Measurements from ENCODE around the gene EIF2AK3.

EIF2AK3 gene

DNA sequence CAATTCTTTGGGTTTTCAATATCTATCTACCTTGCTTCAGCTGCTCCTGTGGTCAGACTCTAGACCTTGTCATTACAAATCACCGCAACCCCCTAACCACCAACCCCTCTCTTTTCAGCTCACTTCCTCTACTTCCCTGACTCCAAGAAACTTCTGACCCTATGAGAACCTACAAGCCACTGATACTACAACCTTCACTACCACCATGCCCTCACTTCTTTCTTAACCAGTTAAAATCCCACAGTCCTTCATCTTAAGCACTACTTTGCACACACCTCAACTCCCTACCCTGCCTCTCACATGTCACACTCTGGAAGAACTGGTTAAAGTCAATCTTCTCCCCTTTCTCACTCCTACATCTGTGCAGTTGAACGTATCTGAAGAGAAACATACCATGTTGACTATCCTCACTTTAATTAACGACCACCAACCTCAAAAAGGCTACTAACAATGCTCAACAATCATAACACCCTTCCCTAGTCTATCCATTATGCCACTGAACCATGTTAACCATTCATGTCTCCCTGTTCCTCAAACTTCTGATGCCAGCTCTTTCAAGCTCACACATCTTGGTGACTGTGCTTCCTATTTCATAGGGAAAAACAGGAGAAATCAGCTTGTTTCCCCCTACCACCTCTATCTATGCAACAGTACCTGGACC is 12.6 kb downstream of the EIF2AK3 start:
- Histone ChIP-seq H3K27ac (no peak overlapping the region), H3K9me3 (no peaks in the 10 kb centered on the region), H3K4me3 (ENCODE audit: low read depth in 1 of 2, low read length in 1 of 2) (no peak overlapping the region), H3K4me1 (ENCODE audit: control insufficient read depth in 1 of 2, insufficient read depth in 1 of 2, low read depth in 1 of 2, low read length in 1 of 2) (no peaks in the 10 kb centered on the region), H3K27me3 (no peaks in the 10 kb centered on the region), H3K36me3 (peaks cover 8% of the 10 kb centered on the region)
- TF ChIP-seq, protein P1, sequence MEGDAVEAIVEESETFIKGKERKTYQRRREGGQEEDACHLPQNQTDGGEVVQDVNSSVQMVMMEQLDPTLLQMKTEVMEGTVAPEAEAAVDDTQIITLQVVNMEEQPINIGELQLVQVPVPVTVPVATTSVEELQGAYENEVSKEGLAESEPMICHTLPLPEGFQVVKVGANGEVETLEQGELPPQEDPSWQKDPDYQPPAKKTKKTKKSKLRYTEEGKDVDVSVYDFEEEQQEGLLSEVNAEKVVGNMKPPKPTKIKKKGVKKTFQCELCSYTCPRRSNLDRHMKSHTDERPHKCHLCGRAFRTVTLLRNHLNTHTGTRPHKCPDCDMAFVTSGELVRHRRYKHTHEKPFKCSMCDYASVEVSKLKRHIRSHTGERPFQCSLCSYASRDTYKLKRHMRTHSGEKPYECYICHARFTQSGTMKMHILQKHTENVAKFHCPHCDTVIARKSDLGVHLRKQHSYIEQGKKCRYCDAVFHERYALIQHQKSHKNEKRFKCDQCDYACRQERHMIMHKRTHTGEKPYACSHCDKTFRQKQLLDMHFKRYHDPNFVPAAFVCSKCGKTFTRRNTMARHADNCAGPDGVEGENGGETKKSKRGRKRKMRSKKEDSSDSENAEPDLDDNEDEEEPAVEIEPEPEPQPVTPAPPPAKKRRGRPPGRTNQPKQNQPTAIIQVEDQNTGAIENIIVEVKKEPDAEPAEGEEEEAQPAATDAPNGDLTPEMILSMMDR (IDR thresholded peaks at IDR 0.05): no peak

DNA sequence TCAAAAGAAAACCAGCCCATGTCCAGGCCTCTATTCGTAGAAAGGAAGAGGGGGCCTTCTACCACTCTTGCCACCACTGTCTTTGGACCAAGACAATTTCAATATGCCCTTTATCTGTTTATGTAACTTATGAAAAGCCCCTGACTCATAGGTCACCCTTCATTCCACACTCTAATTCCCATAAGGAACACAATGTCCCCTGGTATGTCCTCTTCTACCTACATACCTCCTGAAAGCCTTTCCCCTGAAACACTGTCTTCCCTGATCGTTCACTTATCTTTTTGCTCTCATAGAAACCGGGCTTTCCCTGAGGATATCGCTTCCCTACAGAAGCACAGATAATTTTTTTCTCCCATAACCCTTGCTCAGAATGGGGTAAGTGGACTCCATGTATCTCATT is 13.3 kb downstream of the EIF2AK3 start:
- Histone ChIP-seq H3K36me3 (peaks cover 8% of the 10 kb centered on the region), H3K27me3 (no peaks in the 10 kb centered on the region), H3K27ac (no peak overlapping the region), H3K4me3 (ENCODE audit: low read depth in 1 of 2, low read length in 1 of 2) (no peak overlapping the region), H3K4me1 (ENCODE audit: control insufficient read depth in 1 of 2, insufficient read depth in 1 of 2, low read depth in 1 of 2, low read length in 1 of 2) (no peaks in the 10 kb centered on the region), H3K9me3 (no peaks in the 10 kb centered on the region)
- TF ChIP-seq, protein P1 (IDR thresholded peaks at IDR 0.05): no peak

DNA sequence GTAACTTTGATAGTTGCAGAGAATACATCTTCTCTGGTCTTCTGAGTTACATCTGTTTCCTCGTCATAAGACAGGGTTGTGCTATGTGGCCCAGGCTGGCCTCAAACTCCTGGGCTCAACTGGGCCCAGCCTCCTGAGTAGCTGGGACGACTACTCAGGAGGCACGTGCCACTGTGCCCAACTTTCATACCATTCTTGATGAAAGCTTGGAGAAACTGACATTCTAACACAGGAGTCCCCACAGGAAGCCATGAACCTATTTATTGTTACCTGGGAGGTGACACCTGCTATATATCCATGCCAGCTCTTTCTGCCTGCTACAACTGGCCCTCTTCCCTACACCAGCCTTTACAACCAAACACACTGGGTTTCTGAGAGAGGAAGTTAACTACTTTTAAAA is 19.1 kb downstream of the EIF2AK3 start:
- TF ChIP-seq, protein P1 (IDR thresholded peaks at IDR 0.05): no peak
- no peak overlapping the region for H3K27ac ChIP-seq
- no peak overlapping the region for H3K4me3 ChIP-seq (ENCODE audit: low read depth in 1 of 2, low read length in 1 of 2)
- H3K4me1 ChIP-seq (ENCODE audit: control insufficient read depth in 1 of 2, insufficient read depth in 1 of 2, low read depth in 1 of 2, low read length in 1 of 2): no peaks in the 10 kb centered on the region
- no peaks in the 10 kb centered on the region for H3K9me3 ChIP-seq
- peaks cover 8% of the 10 kb centered on the region for H3K36me3 ChIP-seq
- no peaks in the 10 kb centered on the region for H3K27me3 ChIP-seq

DNA sequence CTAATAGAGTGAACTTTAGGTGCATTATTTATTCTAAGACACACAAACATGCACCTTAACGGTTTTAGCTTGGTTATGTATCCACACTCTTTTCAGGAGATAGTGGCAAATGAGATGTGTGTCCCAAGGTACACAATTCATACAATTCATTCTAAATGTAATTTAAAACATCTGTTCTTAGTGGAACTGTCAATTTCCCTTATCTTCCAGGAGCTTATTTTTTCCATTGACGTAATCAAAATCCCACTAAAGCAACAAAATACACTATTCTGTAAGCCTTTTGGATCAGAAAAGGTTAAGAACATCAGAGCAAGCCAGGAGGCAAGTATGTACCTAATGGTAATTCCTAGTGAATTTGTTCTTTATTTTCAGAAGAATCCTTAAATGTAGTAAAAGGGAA is 19.8 kb downstream of the EIF2AK3 start:
- H3K9me3 ChIP-seq: no peaks in the 10 kb centered on the region
- no peaks in the 10 kb centered on the region for H3K27me3 ChIP-seq
- no peak overlapping the region for H3K4me3 ChIP-seq (ENCODE audit: low read depth in 1 of 2, low read length in 1 of 2)
- TF ChIP-seq, protein P1 (IDR thresholded peaks at IDR 0.05): no peak
- H3K4me1 ChIP-seq (ENCODE audit: control insufficient read depth in 1 of 2, insufficient read depth in 1 of 2, low read depth in 1 of 2, low read length in 1 of 2): no peaks in the 10 kb centered on the region
- H3K27ac ChIP-seq: no peak overlapping the region
- H3K36me3 ChIP-seq: peaks cover 7% of the 10 kb centered on the region

DNA sequence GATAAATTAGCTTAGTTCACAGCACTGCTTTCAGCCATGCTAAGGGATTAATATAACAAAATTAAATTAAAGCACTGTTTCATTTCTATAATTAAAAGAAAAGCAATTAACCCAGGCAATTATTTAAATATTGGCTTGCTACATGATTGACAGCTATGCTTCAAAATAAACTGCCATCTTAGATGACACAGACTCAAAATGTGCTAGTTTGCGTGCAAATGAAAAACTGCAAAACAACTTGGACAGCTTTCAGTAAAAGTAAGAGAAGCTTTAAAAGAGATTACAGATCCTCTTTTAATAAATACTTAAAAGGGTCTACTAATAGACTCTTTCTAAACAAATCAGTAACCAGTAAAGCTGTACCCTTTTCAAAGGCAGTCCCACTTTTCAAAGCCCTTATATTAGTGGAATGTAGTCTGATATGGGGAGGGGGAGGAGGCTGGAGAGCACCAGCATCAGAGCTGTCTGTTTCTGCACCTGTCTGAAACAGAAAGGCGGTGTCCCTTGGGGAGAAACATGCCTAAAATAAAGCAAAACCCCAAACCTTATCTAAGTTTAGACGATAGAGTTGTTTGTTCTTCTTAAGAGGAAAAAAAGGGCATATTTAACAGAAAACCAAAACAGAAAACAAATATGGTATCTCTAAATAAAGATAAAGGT is 20.8 kb downstream of the EIF2AK3 start:
- TF ChIP-seq, protein P1 (IDR thresholded peaks at IDR 0.05): no peak
- no peaks in the 10 kb centered on the region for H3K4me1 ChIP-seq (ENCODE audit: control insufficient read depth in 1 of 2, insufficient read depth in 1 of 2, low read depth in 1 of 2, low read length in 1 of 2)

More for the DNA sequence above, 20.8 kb downstream of the EIF2AK3 start:
- Histone ChIP-seq H3K36me3 (no peaks in the 10 kb centered on the region), H3K27ac (no peak overlapping the region), H3K4me3 (ENCODE audit: low read depth in 1 of 2, low read length in 1 of 2) (no peak overlapping the region), H3K9me3 (no peaks in the 10 kb centered on the region), H3K27me3 (no peaks in the 10 kb centered on the region)
